Body of pancreas (tissue), 4 donors: ENCODE results near the gene CEP72.

Experiments
- CTCF ChIP-seq, 7 experiments: fragments of 450-650 bp in 4 of 7; fragments of 200-600 bp in 3 of 7; sonication (generic) in 3 of 7; IDR thresholded peaks; one replicate each; pipeline ENCODE4 v1.5.1; 2016 to 2019; ENCODE audit warnings: antibody characterized with exemption in 7 of 7
- POLR2A ChIP-seq, 3 donors: fragments of 450-650 bp; IDR thresholded peaks; one replicate each; pipeline ENCODE4 v1.6.1; 2016; ENCODE audit warnings: antibody characterized with exemption in 3 of 3, mild to moderate bottlenecking in 2 of 3

- no peak for TF ChIP-seq CTCF (IDR thresholded peaks at IDR 0.05)
- no peak for TF ChIP-seq POLR2A (IDR thresholded peaks at IDR 0.05)
Measured at GRCh38 chr5:677131-678101, 65.3 kb downstream of the CEP72 start.
